Keratinocyte (primary cell): Measurements from ENCODE around the gene PLCL1.

Source experiments
- CTCF ChIP-seq, 3 experiments: IDR thresholded peaks in 1 of 3; conservative IDR thresholded peaks in 1 of 3; optimal IDR thresholded peaks in 1 of 3; 2 replicates in 2 of 3; 3 replicates in 1 of 3; pipeline versions ENCODE3 to v1.5.1; 2011; ENCODE audit warnings: low read length in 3 of 3, mild to moderate bottlenecking in 3 of 3, moderate library complexity in 2 of 3, control low read depth in 1 of 3, inconsistent platforms in 1 of 3; ENCODE audit not compliant: insufficient read depth in 2 of 3; ENCODE audit errors: extremely low read depth in 1 of 3
- EZH2 ChIP-seq: IDR thresholded peaks from one replicate; pipeline ENCODE4 v1.6.1; 2012; ENCODE audit warnings: inconsistent platforms, mild to moderate bottlenecking, low read length, moderate library complexity

GRCh38 chr2:197857476-197858107 lies 53.2 kb downstream of the PLCL1 start:
- TF ChIP-seq CTCF (optimal IDR thresholded peaks at IDR 0.05 in 1 of 3, IDR thresholded peaks at IDR 0.05 in 1 of 3, conservative IDR thresholded peaks at IDR 0.05 in 1 of 3; ENCODE audit: extremely low read depth in 1 of 3, insufficient read depth in 2 of 3, low read length in 3 of 3) (no peak), EZH2 (no peak)
